GM21717 (cell line): ENCODE measurements around the gene GATAD2A.

Experiments used
- ATAC-seq: cut with Tn5 transposase; IDR thresholded peaks from one replicate; pipeline ENCODE4 v1.9.1; 2021; ENCODE audit warnings: mild to moderate bottlenecking, moderate library complexity; ENCODE audit not compliant: unreplicated experiment

Gene GATAD2A

GRCh38 chr19:19505669-19506326 is 100.3 kb downstream of the GATAD2A start:
- no peak for ATAC-seq

GRCh38 chr19:19506592-19506991 is 101.1 kb downstream of the GATAD2A start:
- no peak for ATAC-seq

DNA sequence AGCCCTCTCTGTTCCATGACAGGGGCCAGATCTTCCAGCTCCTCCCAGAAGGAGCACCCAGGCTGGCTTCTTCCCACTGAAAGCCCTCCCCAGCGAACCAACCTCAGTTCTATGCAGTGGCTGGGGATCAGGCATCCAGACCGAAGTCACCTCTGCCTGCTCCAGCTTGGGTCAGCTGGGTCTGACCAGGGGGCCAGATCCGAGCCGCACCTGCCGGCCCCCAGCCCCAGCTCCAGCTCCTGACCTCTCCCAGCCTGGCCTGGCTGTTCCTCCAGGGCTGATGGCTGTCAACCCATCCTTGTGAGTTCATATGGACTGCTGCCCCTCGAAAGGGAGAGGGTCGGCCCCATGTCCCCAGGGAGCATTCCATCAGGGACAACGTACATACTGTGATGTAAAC is 101.9 kb downstream of the GATAD2A start:
- no peak for ATAC-seq

DNA sequence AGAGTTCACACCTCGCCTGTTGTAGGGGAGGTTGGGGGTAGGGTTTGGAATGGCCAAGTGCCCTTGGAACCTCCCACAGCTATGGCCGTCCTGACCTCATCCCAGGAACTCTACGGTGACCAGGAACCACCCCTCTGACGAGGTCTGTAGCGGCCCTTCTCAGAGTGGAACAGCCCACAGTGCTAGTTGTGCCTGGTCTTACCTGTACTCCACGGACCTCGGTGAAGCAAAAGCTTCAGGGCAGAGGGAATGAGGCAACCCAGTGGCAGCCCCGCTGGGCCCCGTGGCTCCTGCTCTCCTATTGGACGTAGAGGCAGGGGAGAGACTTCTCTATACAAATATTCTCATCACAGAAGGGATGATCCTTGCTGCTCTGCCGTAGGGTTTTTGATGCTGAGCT is 102.7 kb downstream of the GATAD2A start:
- no peak for ATAC-seq

DNA sequence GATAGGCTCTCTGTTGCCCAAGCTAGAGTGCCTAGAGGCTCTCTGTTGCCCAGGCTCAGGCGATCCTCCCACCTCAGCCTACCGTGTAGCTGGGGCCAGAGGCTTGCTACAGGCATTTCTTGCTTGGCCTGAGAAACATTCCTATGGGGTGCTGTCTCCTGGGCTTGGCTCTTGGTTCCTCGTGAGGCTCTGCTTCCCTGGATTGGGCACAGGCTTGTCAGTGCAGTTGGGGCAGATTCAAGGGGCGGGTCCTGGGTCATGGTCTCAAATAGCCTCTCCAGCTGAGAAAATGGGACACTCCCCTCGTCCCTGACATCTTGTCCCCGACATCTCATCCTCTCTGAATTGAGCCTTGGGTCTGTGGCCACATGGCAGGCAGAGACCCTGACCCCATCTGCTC is 105.0 kb downstream of the GATAD2A start:
- no peak for ATAC-seq

DNA sequence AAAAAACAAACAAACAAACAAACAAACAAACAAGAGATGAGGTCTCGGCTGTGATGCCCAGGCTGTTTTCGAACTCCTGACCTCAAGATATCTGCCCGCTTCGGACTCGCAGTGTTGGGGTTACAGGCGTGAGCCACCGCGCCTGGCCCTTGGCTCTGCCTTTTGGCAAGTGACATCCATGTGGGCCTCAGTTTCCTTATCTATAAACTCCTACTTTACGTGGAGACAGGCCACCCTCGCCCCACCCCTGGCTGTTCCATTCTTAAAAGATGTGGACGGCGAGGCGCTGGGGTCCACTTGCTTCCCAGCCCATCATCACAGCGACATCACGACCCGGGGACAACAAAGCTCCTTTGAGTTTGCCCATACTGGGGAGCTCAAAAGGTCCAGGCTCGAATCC is 108.2 kb downstream of the GATAD2A start:
- ATAC-seq = no peak

DNA sequence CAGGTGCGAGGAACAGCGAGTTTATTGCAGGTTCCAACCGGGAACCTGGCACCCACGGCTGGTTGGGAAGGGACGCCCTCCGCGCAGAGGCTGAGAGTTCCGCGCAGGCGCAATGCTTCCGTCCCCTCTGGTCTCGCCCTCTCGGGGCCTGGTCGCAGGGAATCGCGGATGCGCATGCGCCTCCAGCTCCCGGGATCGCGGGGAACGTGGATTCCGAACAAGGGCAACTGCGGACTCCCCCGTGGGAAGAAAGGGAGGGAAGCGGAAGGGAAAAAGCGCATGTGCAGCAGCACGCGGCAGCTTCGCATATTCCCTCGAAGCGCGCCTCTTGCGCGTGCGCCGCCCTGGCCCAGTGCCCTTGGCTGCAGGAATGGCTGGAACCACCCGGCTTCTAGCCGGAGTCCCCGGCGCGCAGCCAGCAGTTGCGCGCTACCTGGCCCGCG is 108.8 kb downstream of the GATAD2A start:
- no peak for ATAC-seq

DNA sequence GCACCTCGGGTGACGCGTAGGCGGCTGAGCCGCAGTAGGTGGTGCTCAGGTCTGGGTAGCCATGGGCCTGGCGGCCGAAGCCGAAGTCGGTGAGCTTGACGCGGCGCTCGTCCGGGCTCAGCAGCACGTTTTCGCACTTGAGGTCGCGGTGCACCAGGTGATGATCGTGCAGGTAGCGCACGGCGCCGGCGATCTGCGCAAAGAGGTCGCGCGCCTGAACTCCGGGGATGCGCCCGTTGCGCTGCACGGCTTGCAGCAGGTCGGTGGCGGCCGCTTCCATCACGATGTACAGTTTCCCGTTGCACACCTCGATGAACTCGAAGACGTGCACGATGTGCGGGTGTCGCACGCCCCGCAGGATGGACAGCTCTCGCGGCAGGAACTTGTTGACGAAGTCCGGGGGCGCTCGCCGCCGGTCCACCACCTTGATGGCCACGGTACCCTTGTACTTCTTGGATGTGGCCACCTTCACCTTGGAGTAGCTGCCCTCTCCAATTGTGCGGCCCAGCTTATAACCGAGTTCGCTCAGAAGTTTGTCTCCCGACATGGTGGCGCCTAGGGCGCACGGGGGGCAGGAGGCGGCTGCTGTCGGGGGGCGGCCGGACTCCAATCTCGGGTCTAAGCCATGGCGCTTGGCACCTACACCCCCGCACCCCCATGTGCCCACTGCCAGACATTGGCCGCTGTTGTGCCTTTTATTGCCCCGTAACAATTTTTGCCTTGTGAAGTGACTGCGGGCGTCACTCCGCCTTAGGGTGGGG is 109.6 kb downstream of the GATAD2A start, which contains the start of gene TSSK6:
Gene TSSK6 (minus strand): TSS at position 668 of the 761 bp plus-strand sequence. CDS start 121 bp downstream, at position 547.
- no peak for ATAC-seq

GRCh38 chr19:19515642-19516519 is 110.4 kb downstream of the GATAD2A start, which contains the start of gene NDUFA13:
NDUFA13 (plus strand) TSS chr19:19516225; CDS start chr19:19516239, 14 bp downstream.
- ATAC-seq = peak; percentile 82

- no peak for ATAC-seq
Observed at GRCh38 chr19:19517235-19517619, 111.8 kb downstream of the GATAD2A start.

GRCh38 chr19:19520989-19521388 is 115.5 kb downstream of the GATAD2A start:
- no peak for ATAC-seq

GRCh38 chr19:19523177-19523576 is 117.7 kb downstream of the GATAD2A start:
- ATAC-seq = no peak

DNA sequence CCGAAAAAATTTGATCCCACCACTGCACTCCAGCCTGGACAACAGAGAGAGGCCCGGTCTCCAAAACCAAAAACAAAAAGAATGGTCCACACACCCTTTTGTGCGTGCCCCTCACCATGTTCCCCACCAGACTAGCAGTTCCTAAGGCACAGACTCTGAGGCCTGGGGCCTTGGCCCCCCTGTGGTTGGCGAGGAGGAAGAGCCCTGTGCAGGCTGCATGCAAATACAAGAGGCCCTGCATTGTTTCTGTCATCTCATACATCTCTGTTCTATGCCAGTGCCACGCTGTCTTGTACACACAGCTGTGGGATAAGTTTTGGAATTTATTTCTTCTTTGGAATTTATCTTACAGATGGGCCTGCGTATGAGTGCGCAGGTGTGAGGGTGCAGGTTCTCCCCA is 118.6 kb downstream of the GATAD2A start:
- ATAC-seq = no peak

DNA sequence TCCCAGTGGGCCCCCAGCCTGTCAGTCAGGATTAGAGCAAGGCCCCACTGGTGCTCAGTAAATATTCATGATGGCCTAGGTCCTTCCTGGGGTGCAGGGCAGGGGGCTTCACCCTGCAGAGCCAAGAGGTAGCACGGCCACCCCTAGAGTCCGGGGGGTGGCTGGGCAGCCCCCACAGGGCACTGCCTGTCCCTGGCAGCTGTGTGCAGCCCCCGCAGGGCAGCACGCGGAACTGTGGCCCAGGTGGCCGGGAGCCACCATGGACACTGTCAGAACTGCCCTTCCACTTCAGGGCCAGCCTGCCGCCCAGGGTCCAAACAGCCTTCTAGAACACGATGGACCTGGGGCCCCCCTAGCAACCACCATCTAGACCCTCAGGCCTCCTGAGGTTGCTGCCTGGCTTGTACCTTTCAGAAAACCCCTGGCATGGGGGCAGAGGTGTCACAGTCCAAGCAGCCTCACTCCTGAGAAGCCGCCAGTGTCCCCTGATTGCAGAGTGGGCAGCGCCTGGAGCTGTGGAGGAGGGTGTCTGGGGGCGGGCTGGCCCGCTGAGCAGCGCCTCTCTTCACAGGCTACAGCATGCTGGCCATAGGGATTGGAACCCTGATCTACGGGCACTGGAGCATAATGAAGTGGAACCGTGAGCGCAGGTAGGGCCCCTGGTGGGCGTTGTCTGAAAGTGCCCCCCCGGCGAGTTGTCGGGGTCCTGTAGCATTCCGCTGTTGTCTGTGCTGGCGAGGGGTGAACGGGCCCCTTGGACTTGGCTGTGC is 120.3 kb downstream of the GATAD2A start:
- ATAC-seq = no peak

- no peak for ATAC-seq
Observed at GRCh38 chr19:19526581-19527370, 121.3 kb downstream of the GATAD2A start.

- ATAC-seq = no peak
Observed at GRCh38 chr19:19527371-19527656, 121.8 kb downstream of the GATAD2A start.

GRCh38 chr19:19527674-19528625 is 122.5 kb downstream of the GATAD2A start:
- no peak for ATAC-seq

DNA sequence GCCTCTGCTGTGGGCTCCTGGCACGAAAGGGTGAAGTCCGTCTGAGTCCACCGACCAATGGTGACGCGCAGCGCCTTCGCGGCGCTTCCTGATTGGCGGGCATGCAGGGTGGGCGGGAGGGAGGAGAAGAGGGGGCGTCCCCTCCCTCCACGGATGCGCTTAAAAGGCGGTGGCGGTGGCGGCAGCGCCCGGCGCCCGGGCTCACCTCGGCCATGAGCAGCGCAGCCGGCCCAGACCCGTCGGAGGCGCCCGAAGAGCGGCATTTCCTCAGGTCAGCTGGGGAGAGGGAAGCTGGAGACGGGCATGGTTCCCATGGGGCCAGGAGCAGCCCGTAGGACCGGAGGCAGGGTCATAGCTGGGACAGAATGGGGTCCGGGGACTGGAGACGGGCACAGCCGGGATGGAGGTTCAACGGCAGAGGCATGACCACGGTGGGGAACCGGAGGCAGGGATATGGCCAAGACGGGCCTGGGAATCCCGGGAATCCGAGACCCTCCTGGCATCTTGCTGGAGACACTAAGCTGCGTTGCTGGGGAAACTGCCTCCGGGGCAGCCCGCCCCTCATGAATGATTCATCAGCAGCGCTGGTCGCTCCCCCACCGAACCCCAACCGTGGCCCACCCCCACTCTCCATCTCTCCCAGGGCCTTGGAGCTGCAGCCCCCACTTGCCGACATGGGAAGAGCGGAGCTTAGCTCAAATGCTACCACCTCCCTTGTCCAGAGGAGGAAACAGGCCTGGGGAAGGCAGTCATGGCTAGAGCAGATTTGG is 123.4 kb downstream of the GATAD2A start, which contains the start of gene YJEFN3:
Gene YJEFN3 (plus strand): TSS at position 191 of the 770 bp plus-strand sequence. CDS start 22 bp downstream, at position 213.
- ATAC-seq = no peak
